Erythroblast (primary cell): Measurements from ENCODE around the gene ABLIM2.
"Not testable (repeated sequence)": the region's sequence is repeated elsewhere in the genome, so short reads cannot be mapped to it uniquely, and the experiment has no call there.

Source experiments
- DNase-seq, 2 experiments: peaks; one replicate each; lab custom pipeline; 2025; lab: John Stamatoyannopoulos, UW
- GATA1 ChIP-seq: IDR thresholded peaks from 2 replicates; pipeline ENCODE4 v1.6.1; 2011; ENCODE audit warnings: low read depth, mild to moderate bottlenecking, control low read depth, low read length, moderate library complexity
- POLR2A ChIP-seq: IDR thresholded peaks from 2 replicates; pipeline ENCODE4 v1.6.1; 2011; ENCODE audit warnings: mild to moderate bottlenecking, low read length

ABLIM2 gene

GRCh38 chr4:7929118-7929951, 229.3 kb downstream of the ABLIM2 start:
- DNase-seq = no peak
- no peak for TF ChIP-seq GATA1
- TF ChIP-seq POLR2A = no peak

GRCh38 chr4:7928711-7929110, 229.9 kb downstream of the ABLIM2 start:
- TF ChIP-seq POLR2A (no peak), GATA1 (no peak)
- no peak for DNase-seq

GRCh38 chr4:7926822-7927221, 231.8 kb downstream of the ABLIM2 start:
- no peak for TF ChIP-seq GATA1
- no peak for TF ChIP-seq POLR2A
- no peak for DNase-seq

GRCh38 chr4:7924570-7924969, 234.0 kb downstream of the ABLIM2 start:
- DNase-seq = no peak
- TF ChIP-seq GATA1 (no peak), POLR2A (no peak)

GRCh38 chr4:7924163-7924562, 234.4 kb downstream of the ABLIM2 start:
- no peak for TF ChIP-seq GATA1
- TF ChIP-seq POLR2A = no peak
- no peak for DNase-seq

GRCh38 chr4:7922466-7922865, 236.1 kb downstream of the ABLIM2 start:
- TF ChIP-seq POLR2A (no peak), GATA1 (no peak)
- no peak for DNase-seq

GRCh38 chr4:7918981-7919380, 239.6 kb downstream of the ABLIM2 start:
- no peak for DNase-seq
- TF ChIP-seq GATA1 = no peak

GRCh38 chr4:7918187-7918586, 240.4 kb downstream of the ABLIM2 start:
- DNase-seq = not testable (repeated sequence)

GRCh38 chr4:7917669-7918068, 240.9 kb downstream of the ABLIM2 start:
- no peak for DNase-seq
- TF ChIP-seq GATA1 (no peak), POLR2A (no peak)

GRCh38 chr4:7915875-7916242, 242.8 kb downstream of the ABLIM2 start:
- TF ChIP-seq GATA1 = no peak
- no peak for DNase-seq
